HS-27A (cell line): ENCODE measurements around the gene ARMC2.
"Not testable (repeated sequence)": the region's sequence is repeated elsewhere in the genome, so short reads cannot be mapped to it uniquely, and the experiment has no call there.

ENCODE experiments used
- DNase-seq: peaks from one replicate; pipeline ENCODE4 v3.0.0-alpha.2; 2012; ENCODE audit warnings: low read depth, missing footprints

The ARMC2 gene

DNA sequence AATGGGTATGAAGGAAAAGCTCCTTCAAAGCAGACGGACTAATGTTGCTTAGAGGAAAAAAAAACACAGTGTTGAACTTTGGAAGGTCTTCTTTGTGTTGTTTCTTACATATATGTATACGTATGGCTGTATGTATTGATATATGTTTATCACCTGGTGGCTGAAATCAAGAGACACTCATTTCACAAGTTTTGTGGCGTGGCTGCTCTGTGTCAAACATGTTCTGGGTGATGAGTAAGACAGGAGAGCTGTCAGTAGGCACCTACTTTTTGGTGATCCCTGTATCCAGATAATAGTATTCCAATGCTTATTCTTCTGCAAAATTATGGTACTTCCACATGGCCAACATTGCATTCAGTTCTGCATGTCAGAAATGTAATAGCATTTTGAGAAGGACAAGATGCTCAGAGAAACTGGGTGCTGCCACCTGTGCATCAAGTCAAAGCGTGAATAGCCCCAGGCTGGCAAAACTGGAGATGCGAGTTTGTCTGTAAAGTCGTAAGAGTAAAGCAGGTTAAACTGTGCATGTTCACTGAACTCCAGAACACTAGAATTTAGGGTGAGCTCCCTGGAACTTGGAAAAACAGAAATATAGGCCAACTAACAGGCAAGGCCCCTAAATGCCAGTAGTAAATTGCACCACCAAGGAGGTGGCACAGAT, 67.9 kb downstream of the ARMC2 start:
- DNase-seq, result no peak

- DNase-seq, result no peak
Observed at GRCh38 chr6:108920751-108921150, 72.5 kb downstream of the ARMC2 start.

DNA sequence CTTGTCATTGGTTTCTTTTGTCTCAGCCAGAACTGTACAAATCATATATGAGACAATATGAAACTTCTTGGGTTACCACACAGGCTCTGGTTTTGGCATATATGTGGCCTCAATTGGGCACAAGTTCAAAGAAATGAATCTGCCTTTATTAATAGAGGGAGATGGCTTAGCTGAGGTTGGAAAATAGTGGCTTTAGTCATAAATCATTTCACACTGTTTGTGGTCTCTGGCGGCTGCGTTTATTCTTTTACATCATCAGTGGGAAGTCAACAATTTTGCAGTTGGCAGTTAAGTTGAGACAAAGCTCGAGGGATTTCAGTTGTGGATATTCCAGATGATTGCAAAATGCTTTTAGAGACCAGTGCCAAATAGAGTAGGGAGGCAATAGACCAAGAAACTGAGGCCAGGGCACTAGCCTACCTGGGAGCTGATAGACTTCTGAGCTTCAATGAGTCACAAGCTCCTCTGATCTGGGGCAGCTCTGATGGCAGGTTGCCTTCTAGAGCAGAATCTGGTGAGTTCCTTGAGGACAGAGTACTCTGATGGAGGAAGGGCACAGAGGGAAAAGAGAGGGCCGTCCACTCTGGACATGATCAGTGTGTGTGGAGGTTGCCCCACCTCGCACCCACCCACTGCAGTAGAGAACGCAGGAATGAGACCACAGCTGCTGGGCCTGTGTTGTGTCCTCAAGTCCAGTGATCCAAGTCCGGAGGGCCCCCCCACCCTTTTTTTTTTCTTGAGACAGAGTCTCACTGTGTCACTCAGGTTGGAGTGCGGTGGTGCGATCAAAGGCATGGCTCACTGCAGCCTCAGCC, 73.5 kb downstream of the ARMC2 start:
- DNase-seq, result no peak

DNA sequence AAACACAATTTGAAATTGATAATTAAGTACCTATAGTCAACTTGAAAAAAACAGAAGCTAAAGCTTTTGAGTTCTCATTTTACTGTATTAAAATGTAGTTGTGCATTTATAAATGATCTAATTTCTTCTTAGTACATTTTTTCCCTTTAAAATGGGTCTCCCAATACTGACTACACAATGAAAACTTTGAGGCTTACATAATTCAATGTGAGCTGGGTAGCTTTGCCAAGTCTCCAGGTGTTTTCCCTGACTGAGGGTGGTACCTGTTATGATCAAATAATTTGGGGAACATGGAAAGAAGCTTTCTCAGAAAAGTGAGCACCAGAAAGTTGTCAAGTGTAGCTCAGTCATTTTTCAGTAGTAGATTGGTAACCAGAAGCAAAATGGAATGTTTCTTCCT, 74.3 kb downstream of the ARMC2 start:
- DNase-seq, result no peak

- DNase-seq, result no peak
Observed at GRCh38 chr6:108927927-108928326, 79.7 kb downstream of the ARMC2 start.

DNA sequence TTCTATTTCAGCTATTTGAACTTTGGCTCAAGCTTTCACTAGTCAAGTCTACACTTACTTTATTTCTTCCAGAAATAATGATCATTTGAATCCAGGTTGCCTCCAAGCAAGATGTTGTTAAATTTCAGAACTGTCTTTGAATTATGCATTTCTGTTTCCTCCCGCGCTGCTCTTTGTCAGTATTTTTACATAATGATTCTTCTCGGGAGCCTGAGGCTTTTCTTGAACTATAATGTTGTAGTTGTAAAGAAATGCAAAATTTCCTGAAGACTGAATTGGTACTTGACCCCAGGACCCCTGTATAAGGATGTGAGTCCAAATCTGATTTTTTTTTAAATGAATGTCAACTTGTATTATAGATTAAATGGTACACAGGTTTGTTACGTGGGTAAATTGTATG, 80.4 kb downstream of the ARMC2 start:
- DNase-seq, result no peak

GRCh38 chr6:108931090-108931489, 82.9 kb downstream of the ARMC2 start:
- not testable (repeated sequence) for DNase-seq

GRCh38 chr6:108937170-108937569, 88.9 kb downstream of the ARMC2 start:
- DNase-seq, result no peak

GRCh38 chr6:108940741-108941140, 92.5 kb downstream of the ARMC2 start:
- DNase-seq, result no peak

DNA sequence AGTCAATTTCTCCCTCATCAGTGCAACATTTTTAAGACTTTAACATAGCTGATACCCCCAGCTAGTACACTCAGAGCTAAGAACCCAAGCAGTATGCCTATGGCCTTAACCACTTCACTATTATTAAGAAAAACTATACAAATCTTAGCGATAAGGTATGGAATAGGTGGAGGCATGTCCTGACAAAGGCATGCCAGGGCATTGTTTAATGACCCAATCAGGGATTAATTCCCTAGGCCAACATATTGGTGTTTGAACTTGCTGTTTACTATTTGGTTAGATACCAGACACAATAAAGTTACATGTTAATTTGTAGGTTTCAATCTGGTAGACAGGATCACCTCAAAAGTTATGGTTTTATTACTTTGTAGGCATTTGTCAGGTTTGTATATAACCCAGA, 93.1 kb downstream of the ARMC2 start:
- DNase-seq, result no peak

DNA sequence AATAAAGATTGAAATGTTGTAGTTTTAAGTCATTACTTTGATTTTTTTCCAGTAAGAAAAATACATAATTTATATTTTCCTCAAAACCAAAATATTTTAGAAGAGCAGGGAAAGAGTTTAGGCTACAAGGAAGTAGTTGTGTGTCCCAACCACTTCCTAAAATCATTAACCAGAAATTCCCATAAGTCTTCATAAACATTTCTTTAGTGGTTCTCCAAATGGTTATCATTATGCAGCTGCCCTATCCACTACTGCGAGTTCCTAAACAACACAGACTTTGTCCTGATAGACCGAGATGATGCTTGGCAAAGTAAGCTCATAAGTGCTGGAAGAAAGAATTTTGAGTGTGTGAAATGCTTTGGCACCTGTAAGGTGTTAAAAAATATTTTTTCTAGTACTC, 93.6 kb downstream of the ARMC2 start:
- DNase-seq, result no peak

- DNase-seq, result no peak
Observed at GRCh38 chr6:108942556-108943492, 94.6 kb downstream of the ARMC2 start.

DNA sequence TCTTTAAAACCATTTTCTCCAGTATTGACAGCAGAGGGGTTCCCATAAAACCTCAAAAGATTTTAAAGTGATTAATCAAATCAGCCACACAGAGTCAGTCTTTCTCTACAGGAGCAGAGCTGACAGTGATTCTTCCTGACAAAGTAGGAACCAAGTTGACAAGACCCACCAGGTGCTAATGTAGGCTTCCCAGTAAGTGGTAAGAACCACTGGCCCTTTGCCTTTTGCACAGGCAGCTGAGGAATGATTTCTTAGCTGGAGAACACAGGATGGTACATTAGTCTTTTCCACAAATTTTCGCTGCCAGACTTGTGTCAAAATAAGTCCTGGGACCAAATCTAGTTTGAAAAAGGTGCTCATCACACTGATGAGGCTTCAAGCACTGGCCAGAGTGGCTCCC, 95.8 kb downstream of the ARMC2 start:
- DNase-seq, result no peak

- no peak for DNase-seq
Observed at GRCh38 chr6:108944707-108945680, 96.8 kb downstream of the ARMC2 start.

DNA sequence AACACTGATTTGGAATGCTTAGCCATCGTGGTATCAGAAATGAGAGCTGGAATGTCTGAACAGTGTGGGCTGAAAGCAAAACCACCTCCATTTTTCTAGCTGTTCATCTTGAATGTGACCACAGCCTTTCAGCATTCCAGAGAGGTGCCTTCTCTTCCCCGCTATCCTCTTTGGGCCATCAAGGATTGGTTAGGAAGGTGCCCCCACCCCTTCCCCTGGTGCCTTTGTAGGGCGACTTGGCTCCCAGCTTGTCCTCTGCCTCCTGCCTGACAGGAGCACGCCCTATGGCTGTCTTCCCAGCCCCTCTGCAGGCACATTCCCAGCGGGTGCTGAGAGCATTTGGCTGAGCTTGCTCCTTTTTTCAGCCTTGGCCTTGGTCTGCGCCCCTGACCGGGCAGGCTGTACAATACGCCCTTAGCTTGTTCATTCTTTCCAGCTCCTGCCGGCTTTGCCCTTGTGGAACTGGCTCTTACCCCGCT, 97.5 kb downstream of the ARMC2 start:
- no peak for DNase-seq

DNA sequence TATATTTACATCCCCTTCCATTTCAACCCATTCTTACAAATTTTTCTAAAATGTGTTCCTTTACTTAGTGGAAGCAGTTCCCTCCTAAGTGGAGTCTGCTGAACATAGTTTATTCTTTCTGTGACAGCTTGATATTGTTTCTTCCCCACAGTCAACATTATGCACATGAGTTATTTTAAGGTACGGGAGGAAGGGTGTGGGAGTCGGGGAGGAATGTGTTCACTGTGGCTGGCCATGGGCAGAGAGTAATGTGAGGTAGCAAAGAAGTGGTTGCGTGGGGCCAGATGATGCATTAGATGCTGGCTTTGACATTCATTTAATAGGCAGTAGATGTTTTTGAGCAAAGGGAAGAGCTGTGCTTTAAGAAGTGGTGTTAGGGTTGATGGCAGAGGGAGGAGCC, 98.5 kb downstream of the ARMC2 start:
- DNase-seq, result no peak

DNA sequence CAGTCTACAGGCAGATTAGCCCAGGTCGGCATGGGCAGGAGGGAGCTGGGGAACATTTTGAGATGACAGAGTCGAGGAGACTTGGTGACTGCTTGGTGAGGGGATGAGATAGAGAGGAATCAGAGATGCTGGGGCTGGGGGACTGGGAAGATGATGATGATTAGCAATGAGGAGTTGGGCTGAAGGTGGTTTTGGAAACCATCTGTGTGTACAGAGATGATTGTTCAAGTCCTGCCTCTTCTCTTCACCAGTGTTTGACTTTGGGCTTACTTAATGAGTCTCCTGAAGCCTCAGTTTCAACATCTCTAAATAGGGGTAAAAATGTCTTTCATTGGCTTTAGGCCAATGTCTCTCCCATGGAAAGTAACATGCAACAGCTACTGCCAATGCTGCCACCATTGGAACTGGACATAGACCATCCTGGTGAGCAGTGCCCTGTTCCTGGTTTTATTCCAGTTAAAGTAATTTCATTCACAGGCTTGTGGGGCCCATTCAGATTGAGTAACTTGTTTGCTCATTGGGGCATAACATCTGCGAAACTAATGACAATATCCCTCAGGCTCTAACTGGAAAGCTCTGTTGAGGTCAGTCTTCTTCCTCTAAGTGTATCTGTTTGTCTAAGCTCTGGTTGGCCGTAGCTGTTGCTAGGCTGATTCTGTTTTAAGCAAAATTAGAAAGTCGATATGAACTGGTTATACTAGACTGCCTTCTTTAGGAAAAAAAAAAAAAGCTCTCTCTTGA, 99.1 kb downstream of the ARMC2 start:
- DNase-seq, result no peak

DNA sequence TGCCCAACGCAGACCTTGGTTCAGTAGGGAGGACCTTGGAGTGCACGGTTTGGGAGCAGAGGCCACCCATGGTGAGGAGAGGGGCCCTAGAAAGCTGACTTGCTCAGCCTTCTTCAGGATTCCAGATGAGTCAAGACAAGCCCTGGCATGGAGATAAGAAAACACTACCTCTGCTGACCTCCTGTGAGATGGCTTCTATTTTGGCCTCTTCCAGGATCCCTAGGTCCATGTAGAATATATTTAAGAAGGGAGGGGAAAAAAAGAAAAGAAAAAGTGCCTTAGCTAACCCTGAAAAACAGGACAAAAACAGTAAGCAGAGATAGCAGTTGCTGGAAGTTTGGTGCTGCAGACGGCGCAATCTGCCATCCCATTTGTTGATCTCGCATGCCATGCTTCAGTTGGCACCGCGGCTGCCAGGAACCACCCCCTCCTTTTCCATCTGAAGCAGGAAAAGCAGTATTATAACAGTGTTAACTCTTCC, 100.0 kb downstream of the ARMC2 start:
- DNase-seq, result no peak

DNA sequence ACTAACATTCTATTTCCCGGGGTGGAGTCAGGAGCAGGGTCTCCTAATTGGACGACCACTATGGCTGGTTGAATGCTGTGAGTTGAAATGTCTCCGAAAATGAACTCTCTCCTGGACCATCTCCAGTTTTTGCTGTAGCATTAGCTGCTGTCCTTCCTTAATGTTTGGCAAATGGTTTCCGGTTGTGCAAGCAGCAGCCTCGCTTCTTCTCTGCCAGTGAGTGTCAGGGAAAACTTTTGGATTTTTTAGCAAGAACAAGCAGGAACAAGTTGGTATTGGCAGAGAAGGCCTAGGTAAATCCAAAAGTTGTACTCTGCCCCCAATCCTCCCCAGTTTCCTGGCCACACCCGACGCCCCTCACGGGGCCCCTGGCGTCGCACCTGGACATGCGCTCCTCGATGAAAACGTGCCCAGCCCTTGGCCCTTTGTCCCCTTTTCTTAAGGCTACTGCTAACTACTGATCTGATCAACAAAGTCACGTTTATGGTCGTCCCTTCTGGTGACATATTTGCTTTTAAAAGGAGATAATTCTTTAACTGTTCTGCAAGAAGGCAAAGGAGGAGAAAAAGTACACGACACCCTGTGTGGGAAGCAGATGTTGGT, 103.2 kb downstream of the ARMC2 start:
- no peak for DNase-seq
